Ishikawa (cell line): ENCODE measurements around the gene SH3GL1.

ENCODE experiments used
- CEBPB ChIP-seq: IDR thresholded peaks from 2 replicates; pipeline ENCODE4 v1.6.1; 2012
- CREB1 ChIP-seq: IDR thresholded peaks from 2 replicates; pipeline ENCODE4 v1.6.1; 2012; ENCODE audit warnings: low read depth
- EGR1 ChIP-seq: IDR thresholded peaks from 2 replicates; pipeline ENCODE4 v1.6.1; 2012
- EP300 ChIP-seq: IDR thresholded peaks from 2 replicates; pipeline ENCODE4 v1.6.1; 2012; ENCODE audit warnings: borderline replicate concordance
- FOXM1 ChIP-seq: IDR thresholded peaks from 2 replicates; pipeline ENCODE4 v1.6.1; 2012; ENCODE audit warnings: low read depth, borderline replicate concordance
- MAX ChIP-seq: IDR thresholded peaks from 2 replicates; pipeline ENCODE4 v1.6.1; 2012
- NFIC ChIP-seq: IDR thresholded peaks from 2 replicates; pipeline ENCODE4 v1.6.1; 2012
- RAD21 ChIP-seq: IDR thresholded peaks from 2 replicates; pipeline ENCODE4 v1.6.1; 2012; ENCODE audit warnings: low read depth
- REST ChIP-seq: IDR thresholded peaks from 2 replicates; pipeline ENCODE4 v1.6.1; 2012; ENCODE audit warnings: low read depth, mild to moderate bottlenecking
- TAF1 ChIP-seq: IDR thresholded peaks from 2 replicates; pipeline ENCODE4 v1.6.1; 2012; ENCODE audit warnings: low read depth, mild to moderate bottlenecking
- TCF12 ChIP-seq: IDR thresholded peaks from 2 replicates; pipeline ENCODE4 v1.6.1; 2012; ENCODE audit warnings: low read depth
- TEAD4 ChIP-seq: IDR thresholded peaks from 2 replicates; pipeline ENCODE4 v1.6.1; 2012
- USF1 ChIP-seq: IDR thresholded peaks from 2 replicates; pipeline ENCODE4 v1.6.1; 2012
- YY1 ChIP-seq: IDR thresholded peaks from 2 replicates; pipeline ENCODE4 v1.6.1; 2012; ENCODE audit warnings: low read depth
- ZBTB7A ChIP-seq: IDR thresholded peaks from 2 replicates; pipeline ENCODE4 v1.6.1; 2012; ENCODE audit warnings: low read depth

SH3GL1 gene

GRCh38 chr19:4370418-4371041, 29.8 kb downstream of the SH3GL1 start:
- TF ChIP-seq CEBPB (no peak), ZBTB7A (no peak), TEAD4 (no peak), USF1 (no peak), YY1 (no peak), EP300 (no peak)

- TF ChIP-seq EP300 (no peak), RAD21 (peak; percentile 35; the same call in 1 of the 2 replicates)
Observed at GRCh38 chr19:4369888-4370260, 30.5 kb downstream of the SH3GL1 start.

GRCh38 chr19:4369109-4369887, 31.0 kb downstream of the SH3GL1 start:
- TF ChIP-seq EP300 (peak; percentile 42; the same call in 1 of the 2 replicates), MAX (peak; percentile 24; the same call in 1 of the 2 replicates), EGR1 (no peak)

GRCh38 chr19:4368128-4368820, 32.1 kb downstream of the SH3GL1 start:
- TF ChIP-seq FOXM1 (no peak), NFIC (peak; percentile 73), TEAD4 (peak; percentile 38; the same call in 1 of the 2 replicates)

- TF ChIP-seq CEBPB (no peak), RAD21 (no peak), MAX (no peak), TAF1 (no peak), TEAD4 (no peak), ZBTB7A (no peak), REST (no peak), CREB1 (no peak)
Observed at GRCh38 chr19:4367781-4368127, 32.6 kb downstream of the SH3GL1 start.

GRCh38 chr19:4367336-4367723, 33.0 kb downstream of the SH3GL1 start:
- TF ChIP-seq REST: no peak

GRCh38 chr19:4366666-4367335, 33.5 kb downstream of the SH3GL1 start:
- TF ChIP-seq EP300 (no peak), TAF1 (no peak), TCF12 (no peak), REST (no peak), USF1 (no peak), FOXM1 (no peak), RAD21 (no peak), YY1 (no peak), MAX (no peak), NFIC (no peak), CEBPB (no peak), TEAD4 (no peak), CREB1 (no peak), ZBTB7A (no peak), EGR1 (no peak)
